Tibial nerve (tissue), 4 donors: ENCODE data around the gene SH3GL1. TPM values are rescaled to one million over a fixed set of nuclear protein-coding genes. Genes with fewer than 3 reads are reported as not detected.

Experiments used
- DNase-seq, 2 donors: peaks; one replicate each; pipeline ENCODE4 v3.0.0-alpha.2; 2019; ENCODE audit warnings: low spot score in 2 of 2
- H3K27ac ChIP-seq, 4 donors: fragments of 200-600 bp; sonication (generic) in 3 of 4; one replicate each; pipeline ENCODE4 v1.5.1; 2017 to 2019; ENCODE audit warnings: mild to moderate bottlenecking in 1 of 4
- H3K27me3 ChIP-seq, 2 donors: fragments of 200-600 bp; sonication (generic) in 1 of 2; one replicate each; pipeline versions ENCODE4 v1.5.1 to v1.6.0; 2017 to 2019
- H3K36me3 ChIP-seq, 3 donors: fragments of 200-600 bp; sonication (generic); one replicate each; pipeline ENCODE4 v1.5.1; 2018 to 2019
- H3K4me1 ChIP-seq, 4 donors: fragments of 200-600 bp; sonication (generic) in 3 of 4; one replicate each; pipeline ENCODE4 v1.5.1; 2017 to 2019
- H3K4me3 ChIP-seq, 4 donors: fragments of 200-600 bp; sonication (generic) in 3 of 4; one replicate each; pipeline ENCODE4 v1.5.1; 2017 to 2019; ENCODE audit warnings: mild to moderate bottlenecking in 1 of 4, moderate library complexity in 1 of 4
- H3K9me3 ChIP-seq, 4 donors: fragments of 200-600 bp; sonication (generic) in 3 of 4; one replicate each; pipeline ENCODE4 v1.5.1; 2017 to 2019
- EP300 ChIP-seq, 2 donors: sonication (generic); formaldehyde crosslinking; IDR thresholded peaks; one replicate each; pipeline ENCODE4 v1.6.1; 2017; ENCODE audit warnings: antibody characterized with exemption in 2 of 2, mild to moderate bottlenecking in 1 of 2
- POLR2A ChIP-seq, 2 donors: fragments of 450-650 bp; IDR thresholded peaks; one replicate each; pipeline ENCODE4 v1.6.1; 2017; ENCODE audit warnings: antibody characterized with exemption in 2 of 2, mild to moderate bottlenecking in 2 of 2, moderate library complexity in 2 of 2
- WGBS, 2 donors: methylation state at CpG; one replicate each; pipeline ENCODE4 v1.1.5; 2018; 5-methylcytosine and 5-hydroxymethylcytosine counted together
- total RNA-seq, 4 donors: library from RNA; depleted of rRNA; stranded (reverse); fragments of >200 nt; gene quantifications; one replicate each; pipeline ENCODE4 v1.1.0, GENCODE V29; 2016
- TF ChIP-seq, protein P1 (sequence below), 5 experiments: fragments of 200-600 bp in 3 of 5; fragments of 450-650 bp in 2 of 5; sonication (generic) in 3 of 5; IDR thresholded peaks; one replicate each; pipeline ENCODE4 v1.5.1; 2016 to 2019; ENCODE audit warnings: antibody characterized with exemption in 5 of 5, mild to moderate bottlenecking in 3 of 5, moderate library complexity in 2 of 5

SH3GL1 gene
- total RNA-seq, 4 donors from 2014 or later = 35.0 to 64.8 (median 52.9) TPM

DNA sequence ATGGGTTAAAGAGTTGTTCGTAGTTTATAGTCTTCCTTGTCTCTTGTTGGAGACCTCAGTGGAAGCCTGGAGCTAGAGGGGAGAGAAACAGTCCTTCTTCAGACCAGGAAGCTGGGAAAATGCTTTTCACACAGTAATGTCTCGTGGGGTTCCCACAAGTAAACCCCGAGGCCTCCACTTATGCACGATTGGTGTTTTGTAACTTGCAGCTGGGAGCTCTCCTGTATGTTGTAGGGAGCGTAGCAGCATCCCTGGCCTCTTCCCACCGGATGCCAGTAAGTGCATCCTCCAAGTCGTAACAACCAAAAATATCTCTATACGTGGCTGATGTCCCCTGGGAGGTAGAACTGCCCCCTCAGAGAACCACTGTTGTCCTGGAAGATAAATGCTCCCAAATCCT, 5.6 kb upstream of the SH3GL1 start:
- no peaks in the 10 kb centered on the region for H3K9me3 ChIP-seq
- no peak overlapping the region for H3K4me3 ChIP-seq
- peaks cover 0 to 21% (median 0%) of the 10 kb centered on the region in 3 donors for H3K36me3 ChIP-seq
- WGBS, 2 donors = 51 to 63% methylated on average over 8 of the region's 8 CpGs
- peaks cover 0 to 20% (median 15%) of the 10 kb centered on the region in 4 donors for H3K4me1 ChIP-seq
- no peak for TF ChIP-seq EP300 (IDR thresholded peaks at IDR 0.05)
- TF ChIP-seq, protein P1, sequence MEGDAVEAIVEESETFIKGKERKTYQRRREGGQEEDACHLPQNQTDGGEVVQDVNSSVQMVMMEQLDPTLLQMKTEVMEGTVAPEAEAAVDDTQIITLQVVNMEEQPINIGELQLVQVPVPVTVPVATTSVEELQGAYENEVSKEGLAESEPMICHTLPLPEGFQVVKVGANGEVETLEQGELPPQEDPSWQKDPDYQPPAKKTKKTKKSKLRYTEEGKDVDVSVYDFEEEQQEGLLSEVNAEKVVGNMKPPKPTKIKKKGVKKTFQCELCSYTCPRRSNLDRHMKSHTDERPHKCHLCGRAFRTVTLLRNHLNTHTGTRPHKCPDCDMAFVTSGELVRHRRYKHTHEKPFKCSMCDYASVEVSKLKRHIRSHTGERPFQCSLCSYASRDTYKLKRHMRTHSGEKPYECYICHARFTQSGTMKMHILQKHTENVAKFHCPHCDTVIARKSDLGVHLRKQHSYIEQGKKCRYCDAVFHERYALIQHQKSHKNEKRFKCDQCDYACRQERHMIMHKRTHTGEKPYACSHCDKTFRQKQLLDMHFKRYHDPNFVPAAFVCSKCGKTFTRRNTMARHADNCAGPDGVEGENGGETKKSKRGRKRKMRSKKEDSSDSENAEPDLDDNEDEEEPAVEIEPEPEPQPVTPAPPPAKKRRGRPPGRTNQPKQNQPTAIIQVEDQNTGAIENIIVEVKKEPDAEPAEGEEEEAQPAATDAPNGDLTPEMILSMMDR (IDR thresholded peaks at IDR 0.05) = no peak
- TF ChIP-seq POLR2A (IDR thresholded peaks at IDR 0.05) = no peak
- DNase-seq = no peak
- H3K27ac ChIP-seq = no peak overlapping the region
- H3K27me3 ChIP-seq = no peaks in the 10 kb centered on the region

DNA sequence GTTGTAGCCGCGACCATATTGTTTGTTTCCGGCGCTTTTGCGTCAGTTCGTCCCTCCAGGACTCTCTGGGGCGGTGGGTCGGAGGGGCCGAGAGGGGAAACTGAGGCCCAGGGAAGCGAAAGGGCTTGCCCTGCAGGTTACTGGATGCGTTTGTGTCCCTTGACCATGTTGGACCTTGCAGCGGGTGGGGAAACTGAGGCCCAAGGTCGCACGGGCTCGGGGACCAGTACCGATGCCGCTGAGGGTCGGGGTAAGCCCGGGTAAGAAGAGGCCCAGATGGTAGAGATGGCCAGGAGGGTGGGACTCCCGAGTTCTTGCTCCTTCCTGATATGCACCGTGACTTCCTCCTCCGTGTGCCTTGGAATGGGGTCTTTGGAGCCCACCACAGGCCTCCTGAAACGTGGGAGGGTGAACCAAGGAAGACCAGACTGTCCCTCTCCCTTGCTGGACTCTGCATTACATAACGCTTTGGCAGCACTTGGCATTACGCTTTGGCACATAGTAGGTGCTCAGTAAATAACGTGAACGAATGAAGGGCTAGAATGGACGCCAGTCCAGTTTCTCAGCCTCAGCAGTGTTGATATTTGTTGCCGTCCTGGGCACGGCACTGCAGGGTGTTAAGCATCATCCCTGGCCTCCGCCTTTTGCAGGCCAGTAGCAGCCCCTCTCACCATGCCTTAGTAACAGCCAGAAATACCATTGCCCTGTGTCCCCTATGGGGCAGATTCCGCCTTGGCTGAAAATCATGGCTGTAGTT, 2.8 kb upstream of the SH3GL1 start:
- no peaks in the 10 kb centered on the region for H3K9me3 ChIP-seq
- no peaks in the 10 kb centered on the region for H3K27me3 ChIP-seq
- no peaks in the 10 kb centered on the region for H3K36me3 ChIP-seq
- peak overlapping the region; percentile 47 to 96 (median 75) for H3K4me3 ChIP-seq
- peak overlapping the region; percentile 20 to 99 (median 83) for H3K27ac ChIP-seq
- H3K4me1 ChIP-seq = peaks cover 0 to 34% (median 24%) of the 10 kb centered on the region in 4 donors
- TF ChIP-seq EP300 (IDR thresholded peaks at IDR 0.05) = no peak
- TF ChIP-seq POLR2A (IDR thresholded peaks at IDR 0.05) = no peak
- TF ChIP-seq, protein P1 (IDR thresholded peaks at IDR 0.05) = no peak
- DNase-seq = no peak
- WGBS, 2 donors = 11 to 18% methylated on average over 21 to 23 of the region's 32 CpGs

DNA sequence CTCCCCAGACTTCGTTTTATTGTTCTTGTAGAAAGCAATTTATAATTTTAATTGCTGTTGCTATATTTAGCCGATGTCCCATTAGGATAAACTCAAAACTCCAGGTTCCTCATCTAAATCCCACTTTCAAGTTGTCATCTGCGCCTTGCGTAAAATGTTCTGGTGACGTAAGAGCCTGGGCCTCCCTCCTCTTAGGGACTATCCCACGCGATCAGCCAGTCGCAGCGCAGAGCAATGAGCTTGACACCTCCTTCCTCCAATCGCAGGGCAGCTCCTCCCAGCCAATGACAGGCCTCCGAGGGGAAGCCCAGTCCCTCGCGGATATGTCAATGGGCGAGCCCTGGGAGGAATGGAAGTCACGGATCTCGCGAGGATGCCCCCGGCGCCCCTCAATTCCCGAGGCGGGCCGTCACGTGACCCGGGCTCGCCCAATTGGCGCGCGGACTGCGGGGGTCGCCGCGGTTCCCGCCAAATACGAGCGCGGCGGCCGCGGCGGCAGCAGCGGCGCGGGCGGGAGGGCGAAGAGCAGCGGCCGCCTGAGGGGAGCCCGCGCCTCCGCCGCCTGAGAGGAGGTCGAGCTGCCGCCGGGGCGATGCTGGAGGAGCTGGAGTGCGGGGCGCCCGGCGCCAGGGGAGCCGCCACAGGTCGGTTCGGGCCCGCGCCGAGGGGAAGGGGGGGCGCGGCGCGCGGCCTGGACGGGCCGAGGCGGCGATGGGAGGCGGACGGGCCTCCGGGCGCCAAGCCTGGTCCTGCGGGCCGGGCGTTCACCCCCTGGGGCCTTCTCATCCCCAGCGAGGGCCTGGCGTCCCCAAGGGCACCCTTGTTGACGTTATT, 2.0 kb upstream of the SH3GL1 start, which contains the start of gene CHAF1A:
TSS of gene CHAF1A (plus strand) at position 470 of the 834 bp plus-strand sequence. CDS start at position 593, 123 bp downstream.
- Histone ChIP-seq H3K27ac (peak within 1 kb of the TSS; percentile 94 to 99 (median 96)), H3K4me1 (peaks cover 0 to 42% (median 29%) of the 10 kb centered on the region in 4 donors), H3K4me3 (peak within 1 kb of the TSS; percentile 47 to 96 (median 75)), H3K27me3 (no peaks in the 10 kb centered on the region), H3K36me3 (peaks cover 0 to 5% (median 0%) of the 10 kb centered on the region in 3 donors), H3K9me3 (no peaks in the 10 kb centered on the region)
- WGBS, 2 donors = 0% methylated on average over 16 to 41 of the region's 84 CpGs
- TF ChIP-seq POLR2A (IDR thresholded peaks at IDR 0.05) (peak; percentile 37 to 92), EP300 (IDR thresholded peaks at IDR 0.05) (peak; percentile 87 to 98)
- TF ChIP-seq, protein P1 (IDR thresholded peaks at IDR 0.05) = peak in 1 of 5 experiments; percentile 51
- peak; percentile 98 for DNase-seq

DNA sequence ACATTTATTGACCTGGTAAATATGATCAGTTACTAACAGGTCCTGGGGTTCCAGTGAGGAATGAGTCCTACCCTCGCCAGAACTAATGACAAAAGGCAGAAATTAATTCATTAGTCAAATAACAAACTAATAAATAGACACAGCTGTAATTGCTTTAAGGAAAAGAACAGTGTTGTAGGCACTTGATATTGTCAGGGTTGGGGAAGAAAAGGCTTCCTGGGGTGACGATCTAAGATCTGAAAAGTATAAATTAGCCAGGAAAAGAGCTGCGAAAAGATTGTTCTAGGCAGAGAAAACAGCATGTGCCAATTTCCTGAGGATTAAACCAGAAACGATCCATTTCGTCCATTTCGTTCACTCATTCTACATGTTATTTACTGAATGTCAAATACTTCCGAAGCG, 1.4 kb upstream of the SH3GL1 start:
- H3K4me1 ChIP-seq = peaks cover 0 to 48% (median 34%) of the 10 kb centered on the region in 4 donors
- no peaks in the 10 kb centered on the region for H3K9me3 ChIP-seq
- WGBS, 2 donors = 0 to 2% methylated on average over 8 of the region's 8 CpGs
- peak overlapping the region; percentile 24 to 96 (median 67) for H3K4me3 ChIP-seq
- no peaks in the 10 kb centered on the region for H3K27me3 ChIP-seq
- peak overlapping the region; percentile 94 to 99 (median 96) for H3K27ac ChIP-seq
- peaks cover 0 to 9% (median 0%) of the 10 kb centered on the region in 3 donors for H3K36me3 ChIP-seq
- TF ChIP-seq POLR2A (IDR thresholded peaks at IDR 0.05) = no peak
- TF ChIP-seq, protein P1 (IDR thresholded peaks at IDR 0.05) = peak in 1 of 5 experiments; percentile 3
- no peak for DNase-seq
